H1 (cell line): Measurements from ENCODE around the gene SART1. TPM values are rescaled to one million over a fixed set of nuclear protein-coding genes. Genes with fewer than 3 reads are reported as not detected.

Experiments used
- CTCF ChIA-PET: fragments of 300-600 bp; sonication (Branson Sonifier 250); formaldehyde crosslinking; loops from one replicate; lab custom pipeline; 2021; ENCODE audit not compliant: partially characterized antibody; lab: Charles Lee
- POLR2A ChIA-PET: fragments of 300-600 bp; sonication (Branson Sonifier 250); formaldehyde crosslinking; loops from one replicate; lab custom pipeline; 2021; ENCODE audit warnings: inconsistent platforms; ENCODE audit not compliant: partially characterized antibody; lab: Charles Lee
- DNase-seq, 2 experiments: peaks; one replicate each; pipeline versions ENCODE4 v3.0.0 to v3.0.0-alpha.2; 2010 to 2022; ENCODE audit warnings: low spot score in 2 of 2, low read depth in 1 of 2, mixed read lengths in 1 of 2
- FAIRE-seq: peaks from 2 replicates; lab custom pipeline; 2011; peaks lifted over from hg19 to GRCh38; lab: Jason Lieb, UNC
- H2AFZ ChIP-seq: 2 replicates; pipeline ENCODE4 v1.8.1; 2012; ENCODE audit warnings: low read length, inconsistent platforms
- H2AK5ac ChIP-seq: 2 replicates; pipeline ENCODE4 v1.6.1; 2013; ENCODE audit warnings: low read depth, low read length
- H2BK120ac ChIP-seq: replicated peaks from 2 replicates; pipeline ENCODE3; 2013; ENCODE audit warnings: low read depth, low read length, inconsistent platforms
- H2BK12ac ChIP-seq: 2 replicates; pipeline ENCODE4 v1.6.1; 2013; ENCODE audit warnings: low read depth, low read length
- H2BK15ac ChIP-seq: 2 replicates; pipeline ENCODE4 v1.6.1; 2013; ENCODE audit warnings: low read length
- H2BK20ac ChIP-seq: 2 replicates; pipeline ENCODE4 v1.6.1; 2013; ENCODE audit warnings: low read length
- H2BK5ac ChIP-seq: 2 replicates; pipeline ENCODE4 v1.6.1; 2013; ENCODE audit warnings: low read depth, low read length
- H3K14ac ChIP-seq: 2 replicates; pipeline ENCODE4 v1.6.1; 2013; ENCODE audit warnings: inconsistent platforms; ENCODE audit not compliant: insufficient read length
- H3K18ac ChIP-seq: 2 replicates; pipeline ENCODE4 v1.6.1; 2013; ENCODE audit warnings: low read length; ENCODE audit errors: extremely low read depth
- H3K23ac ChIP-seq: 2 replicates; pipeline ENCODE4 v1.6.1; 2013; ENCODE audit warnings: inconsistent platforms; ENCODE audit not compliant: insufficient read length
- H3K23me2 ChIP-seq: 2 replicates; pipeline ENCODE4 v1.6.1; 2013; ENCODE audit warnings: low read depth, low read length
- H3K27ac ChIP-seq: 2 replicates; pipeline ENCODE4 v1.6.1; 2011; ENCODE audit warnings: low read depth, low read length, inconsistent platforms
- H3K27me3 ChIP-seq, 4 experiments: replicated peaks in 1 of 4; 1 replicate in 1 of 4; 2 replicates in 3 of 4; pipeline versions ENCODE4 v1.6.1 to v1.8.1; 2011 to 2013; ENCODE audit warnings: low read length in 3 of 4, mild to moderate bottlenecking in 3 of 4, inconsistent platforms in 2 of 4, mixed read lengths in 2 of 4, moderate library complexity in 1 of 4; ENCODE audit not compliant: control insufficient read depth in 3 of 4, insufficient read depth in 3 of 4; ENCODE audit errors: extremely low read depth in 1 of 4
- H3K36me3 ChIP-seq, 4 experiments: 2 replicates each; pipeline versions ENCODE4 v1.6.1 to v1.8.1; 2011 to 2013; ENCODE audit warnings: mild to moderate bottlenecking in 4 of 4, low read length in 3 of 4, moderate library complexity in 2 of 4, control low read depth in 1 of 4, inconsistent platforms in 1 of 4; ENCODE audit not compliant: insufficient read depth in 4 of 4, control insufficient read depth in 2 of 4
- H3K4ac ChIP-seq: replicated peaks from 2 replicates; pipeline ENCODE3; 2013; ENCODE audit warnings: low read length, low read depth, mixed read lengths, inconsistent platforms; ENCODE audit not compliant: insufficient read length
- H3K4me1 ChIP-seq, 4 experiments: replicated peaks in 1 of 4; 1 replicate in 1 of 4; 2 replicates in 3 of 4; pipeline versions ENCODE4 v1.6.1 to v1.8.1; 2011 to 2013; ENCODE audit warnings: low read length in 3 of 4, inconsistent platforms in 2 of 4, mixed read lengths in 1 of 4; ENCODE audit not compliant: insufficient read depth in 4 of 4, control insufficient read depth in 3 of 4
- H3K4me2 ChIP-seq, 2 experiments: 2 replicates each; pipeline versions ENCODE4 v1.6.1 to v1.8.1; 2011 to 2013; ENCODE audit warnings: low read depth in 2 of 2, low read length in 2 of 2, control low read depth in 1 of 2, inconsistent platforms in 1 of 2, mild to moderate bottlenecking in 1 of 2; ENCODE audit not compliant: insufficient read depth in 1 of 2
- H3K4me3 ChIP-seq, 4 experiments: fragments of 200-600, 300-600 bp in 1 of 4; sonication (generic), shearing (Covaris generic), sonication (Bioruptor Twin) in 1 of 4; 2 replicates each; pipeline versions ENCODE4 v1.5.1 to v1.8.1; 2011 to 2016; ENCODE audit warnings: low read length in 4 of 4, low read depth in 3 of 4, control low read depth in 2 of 4, inconsistent platforms in 2 of 4, mild to moderate bottlenecking in 2 of 4, mixed read lengths in 1 of 4, moderate library complexity in 1 of 4; ENCODE audit not compliant: insufficient read depth in 2 of 4; ENCODE audit errors: extremely low read depth in 1 of 4
- H3K56ac ChIP-seq: replicated peaks from 2 replicates; pipeline ENCODE3; 2013; ENCODE audit warnings: low read depth, mild to moderate bottlenecking, mixed read lengths, low read length, inconsistent platforms; ENCODE audit not compliant: insufficient read length
- H3K79me1 ChIP-seq: 2 replicates; pipeline ENCODE4 v1.6.1; 2013; ENCODE audit warnings: low read depth, low read length, control low read depth
- H3K79me2 ChIP-seq, 2 experiments: 2 replicates each; pipeline versions ENCODE4 v1.6.1 to v1.8.1; 2012 to 2013; ENCODE audit warnings: low read length in 2 of 2, mild to moderate bottlenecking in 2 of 2, inconsistent platforms in 1 of 2; ENCODE audit not compliant: insufficient read depth in 2 of 2, control insufficient read depth in 1 of 2
- H3K9ac ChIP-seq, 4 experiments: replicated peaks in 1 of 4; 1 replicate in 1 of 4; 2 replicates in 3 of 4; pipeline versions ENCODE4 v1.6.1 to v1.8.1; 2011 to 2013; ENCODE audit warnings: low read depth in 3 of 4, low read length in 3 of 4, control low read depth in 2 of 4, mild to moderate bottlenecking in 2 of 4, moderate library complexity in 2 of 4, inconsistent platforms in 1 of 4; ENCODE audit errors: extremely low read depth in 1 of 4
- H3K9me3 ChIP-seq, 2 experiments: 2 replicates each; pipeline versions ENCODE4 v1.6.1 to v1.8.1; 2012 to 2013; ENCODE audit warnings: mild to moderate bottlenecking in 2 of 2, moderate library complexity in 2 of 2, control low read depth in 1 of 2, inconsistent platforms in 1 of 2, low read depth in 1 of 2, low read length in 1 of 2, mixed read lengths in 1 of 2; ENCODE audit not compliant: insufficient read depth in 2 of 2
- H4K20me1 ChIP-seq, 2 experiments: replicated peaks in 1 of 2; 2 replicates each; pipeline versions ENCODE3 to v1.8.1; 2011 to 2013; ENCODE audit warnings: inconsistent platforms in 2 of 2, low read length in 2 of 2, mild to moderate bottlenecking in 1 of 2; ENCODE audit not compliant: insufficient read depth in 2 of 2, control insufficient read depth in 1 of 2
- H4K5ac ChIP-seq: 2 replicates; pipeline ENCODE4 v1.6.1; 2013; ENCODE audit warnings: low read length, low read depth, mixed read lengths, inconsistent platforms; ENCODE audit not compliant: insufficient read length
- H4K8ac ChIP-seq: 2 replicates; pipeline ENCODE4 v1.8.0; 2013; ENCODE audit warnings: mild to moderate bottlenecking, moderate library complexity, low read length, inconsistent platforms; ENCODE audit not compliant: insufficient read depth; ENCODE audit errors: extremely low read depth
- H4K91ac ChIP-seq: replicated peaks from 2 replicates; pipeline ENCODE3; 2013; ENCODE audit warnings: low read length, mixed read lengths, inconsistent platforms; ENCODE audit not compliant: insufficient read length
- CHD1 ChIP-seq: IDR thresholded peaks from 2 replicates; pipeline ENCODE4 v1.6.1; 2012; ENCODE audit warnings: low read depth, low read length, improper control_type of control experiment
- CHD2 ChIP-seq: IDR thresholded peaks from 2 replicates; pipeline ENCODE4 v1.6.1; 2012; ENCODE audit warnings: low read length, improper control_type of control experiment
- E2F6 ChIP-seq: IDR thresholded peaks from 2 replicates; pipeline ENCODE4 v1.6.1; 2012; ENCODE audit warnings: inconsistent platforms
- EGR1 ChIP-seq: IDR thresholded peaks from 2 replicates; pipeline ENCODE4 v1.6.1; 2011; ENCODE audit warnings: low read depth, low read length, borderline replicate concordance
- HDAC2 ChIP-seq, 2 experiments: fragments of 300-600 bp in 1 of 2; sonication (generic) in 1 of 2; IDR thresholded peaks; 2 replicates each; pipeline ENCODE4 v1.6.1; 2011 to 2012; ENCODE audit warnings: low read depth in 2 of 2, low read length in 2 of 2, mild to moderate bottlenecking in 2 of 2, moderate library complexity in 2 of 2, borderline replicate concordance in 1 of 2, inconsistent platforms in 1 of 2
- RFX5 ChIP-seq: IDR thresholded peaks from 2 replicates; pipeline ENCODE4 v1.6.1; 2011; ENCODE audit warnings: low read depth, low read length, improper control_type of control experiment, borderline replicate concordance
- SIRT6 ChIP-seq: IDR thresholded peaks from one replicate; pipeline ENCODE4 v1.7.1; 2012; ENCODE audit warnings: low read length, inconsistent platforms
- TEAD4 ChIP-seq: IDR thresholded peaks from 2 replicates; pipeline ENCODE4 v1.6.1; 2012; ENCODE audit warnings: low read depth, low read length, inconsistent platforms, mixed read lengths
- USF2 ChIP-seq: IDR thresholded peaks from 2 replicates; pipeline ENCODE4 v1.6.1; 2011; ENCODE audit warnings: low read length, improper control_type of control experiment
- WGBS, 2 experiments: shearing (Covaris generic) in 1 of 2; methylation state at CpG; one replicate each; pipeline versions ENCODE4 v1.1.6 to v1.1.7; 2013 to 2015; ENCODE audit warnings: low lambda C conversion rate in 2 of 2, mixed read lengths in 2 of 2, inconsistent platforms in 1 of 2, low coverage in 1 of 2, missing lambda C conversion rate in 1 of 2; ENCODE audit not compliant: insufficient replicate concordance in 2 of 2, insufficient coverage in 1 of 2, insufficient read length in 1 of 2; ENCODE audit errors: extremely low coverage in 1 of 2, missing lambda C conversion rate in 1 of 2; 5-methylcytosine and 5-hydroxymethylcytosine counted together
- polyA plus RNA-seq, 7 experiments: library from polyadenylated mRNA; depleted of rRNA in 3 of 7; stranded (reverse) in 5 of 7; unstranded in 2 of 7; fragments of >200 nt in 5 of 7; fragments of 200-250 nt in 2 of 7; gene quantifications; 1 replicate in 5 of 7; 2 replicates in 1 of 7; 4 replicates in 1 of 7; pipeline versions ENCODE4 v1.2.1 to v1.2.3, GENCODE V29; 2011 to 2013; ENCODE audit warnings: missing spikeins in 2 of 7, mixed read lengths in 2 of 7
- total RNA-seq: library from RNA; stranded (reverse); fragmentation: NEBNext Ultra II Directional; extraction: Animal tissue kit (Norgen Biotek cat#: 25700); gene quantifications from 2 replicates; pipeline ENCODE4 v1.2.1, GENCODE V29; 2021

SART1 gene
- total and polyA plus RNA-seq, 2 of the 8 experiments (the other 6 are each of a cell fraction or from before 2014, with no cell fraction given), result 9.7 to 46.1 TPM

DNA sequence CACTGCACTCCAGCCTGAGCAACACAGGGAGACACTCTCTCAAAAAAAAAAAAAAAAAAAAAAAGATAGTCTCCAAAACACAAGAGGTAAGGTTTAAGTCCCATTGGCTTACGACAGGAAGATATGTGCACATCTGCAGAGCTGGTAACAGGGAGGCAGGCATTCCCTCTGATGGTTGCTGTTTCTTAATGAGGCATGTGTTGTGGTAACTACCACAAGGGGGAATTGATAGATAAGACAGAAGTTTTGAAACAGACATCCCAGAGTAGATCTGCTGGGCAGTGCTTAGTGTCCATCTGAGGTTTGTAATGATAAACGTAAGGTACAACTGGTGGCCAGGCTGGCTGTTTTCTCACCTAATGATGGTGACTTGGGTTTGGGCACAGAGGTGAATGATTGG, 35.8 kb downstream of the SART1 start:
- ChIA-PET POLR2A (interaction anchor here (0.6 kb wide), 1 partner anchor 152 kb away, joined by 3 read pairs; no protein-coding TSS in a partner anchor), CTCF (interaction anchor here (0.6 to 2.9 kb wide), 3 partner anchors 25 to 106 kb away, joined by 3 to 12 read pairs (median 3); no protein-coding TSS in a partner anchor)
- Histone ChIP-seq H2BK20ac (no peak overlapping the region), H2BK15ac (no peak overlapping the region), H2AFZ (no peak overlapping the region), H3K23ac (no peak overlapping the region), H3K4me2 (no peak overlapping the region), H2BK120ac (no peak overlapping the region), H3K14ac (no peak overlapping the region), H3K4me1 (no peaks in the 10 kb centered on the region), H4K8ac (no peak overlapping the region), H4K20me1 (peaks cover 6 to 12% of the 10 kb centered on the region in 2 experiments), H3K27ac (no peak overlapping the region), H3K18ac (no peak overlapping the region), H3K9ac (no peak overlapping the region), H3K4me3 (no peak overlapping the region), H2BK12ac (no peak overlapping the region), H3K36me3 (peaks cover 13 to 34% (median 27%) of the 10 kb centered on the region in 4 experiments), H3K56ac (no peak overlapping the region), H4K5ac (no peak overlapping the region), H3K79me2 (peaks cover 0 to 16% of the 10 kb centered on the region in 2 experiments; a peak in 2 of 4 replicates), H2AK5ac (no peak overlapping the region), H3K9me3 (no peaks in the 10 kb centered on the region), H3K79me1 (no peaks in the 10 kb centered on the region; the same call in none of the 2 replicates), H3K4ac (no peak overlapping the region), H2BK5ac (no peak overlapping the region), H3K27me3 (no peaks in the 10 kb centered on the region), H3K23me2 (peaks cover 2% of the 10 kb centered on the region; the same call in 1 of the 2 replicates), H4K91ac (no peak overlapping the region)
- DNase-seq (no peak), FAIRE-seq (no peak)
- 98% methylated on average over 2 of the region's 2 CpGs; no CpG with 5 or more reads in 1 of the 2 experiments for WGBS, 2 experiments
- TF ChIP-seq EGR1 (no peak), SIRT6 (no peak), RFX5 (no peak), USF2 (no peak), HDAC2 (IDR thresholded peaks at IDR 0.05; ENCODE audit: borderline replicate concordance in 1 of 2, low read depth in 2 of 2, low read length in 2 of 2) (no peak), CHD2 (no peak), CHD1 (no peak), E2F6 (no peak), TEAD4 (no peak)
